GM21723 (cell line): ENCODE results near the gene OVAAL.
"Not testable (repeated sequence)": the region's sequence is repeated elsewhere in the genome, so short reads cannot be mapped to it uniquely, and the experiment has no call there.

Experiments used
- ATAC-seq: cut with Tn5 transposase; IDR thresholded peaks from one replicate; pipeline ENCODE4 v1.9.1; 2021; ENCODE audit warnings: mild to moderate bottlenecking, moderate library complexity; ENCODE audit not compliant: unreplicated experiment

OVAAL gene

GRCh38 chr1:180540697-180541594 lies 17.8 kb upstream of the OVAAL start:
- ATAC-seq, result no peak

- ATAC-seq, result no peak
These were observed 16.5 kb upstream of the OVAAL start for GRCh38 chr1:180542113-180542837.

DNA sequence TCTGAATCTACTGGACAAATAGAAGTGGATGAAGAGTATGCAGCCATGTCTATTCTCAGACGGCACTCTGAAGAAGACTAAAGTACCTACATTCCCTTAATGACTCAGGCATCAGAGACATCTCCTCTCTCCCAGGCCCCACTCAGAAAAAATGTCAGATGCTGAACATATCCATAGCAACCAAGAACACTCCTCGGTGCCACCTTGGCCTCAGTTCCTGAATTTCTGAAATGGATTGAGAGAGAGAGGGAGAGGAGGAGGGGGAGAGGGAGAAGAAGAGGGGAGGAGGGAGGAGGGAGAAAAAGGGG lies 16.0 kb upstream of the OVAAL start:
- ATAC-seq, result no peak

DNA sequence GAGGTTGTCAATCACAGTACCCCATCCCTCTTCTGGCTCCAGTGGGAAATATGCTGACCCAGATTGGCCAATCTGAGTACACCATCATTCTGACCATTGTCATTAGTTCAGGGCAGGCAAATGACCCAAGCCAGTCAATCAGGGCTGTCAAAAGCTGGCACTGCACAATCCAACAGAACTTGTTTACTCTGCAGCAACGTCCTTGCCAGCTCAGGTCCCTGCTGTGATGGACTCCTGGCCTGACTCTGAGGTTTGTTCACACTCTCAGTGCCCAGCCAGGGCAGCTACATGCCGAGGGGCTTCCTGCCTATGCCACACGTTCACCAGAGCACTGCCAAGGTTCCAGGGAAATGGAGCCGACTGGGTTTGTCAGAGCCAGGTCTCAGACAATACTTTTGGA lies 14.7 kb upstream of the OVAAL start:
- ATAC-seq, result no peak

- ATAC-seq, result no peak
These were observed 12.8 kb upstream of the OVAAL start for GRCh38 chr1:180545991-180546390.

GRCh38 chr1:180548686-180549317 lies 10.0 kb upstream of the OVAAL start:
- no peak for ATAC-seq

- ATAC-seq, result not testable (repeated sequence)
These were observed 9.0 kb upstream of the OVAAL start for GRCh38 chr1:180549770-180550169.

DNA sequence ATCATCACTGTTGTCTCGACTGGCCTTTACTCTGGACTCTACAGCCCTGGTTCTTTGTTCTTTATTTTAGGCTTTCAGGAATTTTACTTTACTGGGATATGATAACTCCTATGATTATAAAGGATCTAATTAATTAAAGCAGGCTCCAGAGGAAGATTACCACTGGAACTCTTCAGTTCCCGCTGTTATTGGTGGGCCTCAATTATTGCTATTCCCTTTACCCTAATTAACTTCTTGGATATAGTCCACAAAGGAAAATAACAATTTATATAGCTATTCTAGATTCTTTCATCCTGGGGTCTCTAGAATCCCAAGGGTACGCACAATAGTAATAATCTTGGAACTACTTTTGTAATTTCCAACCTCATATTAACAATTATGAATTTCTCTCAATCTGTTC lies 8.5 kb upstream of the OVAAL start:
- ATAC-seq, result no peak

GRCh38 chr1:180551997-180552396 lies 6.8 kb upstream of the OVAAL start:
- no peak for ATAC-seq

DNA sequence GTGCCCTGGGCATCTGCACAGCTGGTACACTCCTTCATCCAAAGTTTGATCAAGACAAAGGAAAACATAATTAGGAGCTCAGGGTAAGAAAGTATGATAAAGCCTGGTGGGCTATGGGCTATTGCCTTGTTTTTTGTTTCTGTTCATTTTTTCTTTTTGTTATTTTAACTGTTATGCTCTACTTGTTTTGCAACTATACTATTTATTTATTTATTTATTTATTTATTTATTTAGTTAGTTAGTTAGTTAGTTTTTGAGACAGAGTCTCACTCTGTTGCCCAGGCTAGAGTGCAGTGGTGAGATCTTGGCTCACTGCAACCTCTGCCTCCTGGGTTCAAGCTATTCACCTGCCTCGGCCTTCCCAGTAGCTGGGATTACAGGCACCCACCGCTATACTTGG lies 5.7 kb upstream of the OVAAL start:
- ATAC-seq, result not testable (repeated sequence)

DNA sequence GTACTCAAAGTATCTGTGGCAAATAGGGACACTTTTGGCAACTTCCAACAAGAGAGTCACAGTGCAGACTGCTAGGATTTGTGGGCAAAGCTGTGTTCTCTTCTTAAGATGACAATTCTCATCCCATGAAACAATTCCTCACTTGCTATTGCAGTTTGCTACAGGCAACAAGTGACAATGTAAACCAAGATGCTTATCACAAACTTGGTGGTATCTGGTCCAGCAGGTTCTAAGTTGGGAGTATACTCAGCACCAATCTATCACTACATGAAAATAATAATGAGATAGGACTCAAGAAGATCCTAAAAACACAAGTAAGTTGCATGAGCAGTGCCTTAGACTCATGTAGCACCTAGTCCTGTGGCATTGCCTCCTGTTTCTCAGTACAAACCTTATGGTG lies 3.4 kb upstream of the OVAAL start:
- no peak for ATAC-seq

DNA sequence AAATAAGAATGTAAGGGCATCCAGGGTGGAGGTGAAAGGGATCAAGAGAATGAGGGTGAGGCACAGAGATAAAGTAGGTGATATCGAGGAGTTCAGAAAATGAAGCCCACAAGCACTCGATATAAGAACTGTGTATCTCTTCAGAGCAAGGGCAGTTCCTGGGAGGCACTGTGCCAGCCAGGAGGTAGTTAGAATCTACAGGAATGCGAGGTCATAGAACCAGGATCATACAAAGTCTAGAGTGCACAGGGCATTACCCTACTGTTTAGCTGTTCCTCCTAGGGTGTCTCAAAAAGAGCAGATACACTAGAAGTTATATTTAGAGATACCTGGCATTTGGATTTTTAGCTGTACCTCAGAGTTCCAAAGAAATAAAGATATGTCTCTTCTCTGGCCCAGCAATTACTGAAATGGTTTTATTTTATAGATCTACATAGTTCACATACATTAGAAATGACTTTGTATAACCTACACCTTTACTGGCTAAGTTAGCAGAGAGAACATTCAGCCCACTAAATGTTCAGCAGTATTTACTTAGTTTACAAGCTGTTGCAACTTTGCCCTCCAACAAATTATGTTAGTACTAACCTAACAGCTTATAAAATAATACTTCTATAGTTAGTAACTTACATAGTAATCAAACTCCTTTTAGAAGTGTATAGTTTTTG lies 1.6 kb downstream of the OVAAL start:
- no peak for ATAC-seq

GRCh38 chr1:180560868-180561600 lies 2.3 kb downstream of the OVAAL start:
- ATAC-seq, result no peak

DNA sequence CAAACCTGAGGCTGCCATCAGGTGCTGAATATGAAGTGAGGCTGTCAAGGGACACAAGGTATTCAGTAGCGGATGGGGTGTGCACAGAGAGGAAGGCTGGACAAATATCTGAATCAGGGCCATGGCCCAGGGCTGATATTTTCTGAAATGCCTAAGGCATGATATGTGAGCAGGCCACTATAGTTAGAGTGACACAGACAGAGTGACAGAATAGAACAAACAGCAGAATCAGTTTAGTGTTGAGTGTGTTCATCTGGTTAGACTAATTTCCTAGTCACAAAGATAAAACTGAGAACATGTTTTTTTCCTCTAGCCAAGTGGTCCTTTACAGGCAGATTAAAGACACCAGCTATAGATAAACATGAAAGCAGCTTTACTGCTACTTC lies 3.9 kb downstream of the OVAAL start:
- ATAC-seq, result no peak

- no peak for ATAC-seq
These were observed 4.5 kb downstream of the OVAAL start for GRCh38 chr1:180563026-180563827.

- ATAC-seq, result no peak
These were observed 6.5 kb downstream of the OVAAL start for GRCh38 chr1:180565121-180565871.

- ATAC-seq, result no peak
These were observed 7.3 kb downstream of the OVAAL start for GRCh38 chr1:180566026-180566425.

GRCh38 chr1:180566495-180566894 lies 7.7 kb downstream of the OVAAL start:
- ATAC-seq, result no peak

DNA sequence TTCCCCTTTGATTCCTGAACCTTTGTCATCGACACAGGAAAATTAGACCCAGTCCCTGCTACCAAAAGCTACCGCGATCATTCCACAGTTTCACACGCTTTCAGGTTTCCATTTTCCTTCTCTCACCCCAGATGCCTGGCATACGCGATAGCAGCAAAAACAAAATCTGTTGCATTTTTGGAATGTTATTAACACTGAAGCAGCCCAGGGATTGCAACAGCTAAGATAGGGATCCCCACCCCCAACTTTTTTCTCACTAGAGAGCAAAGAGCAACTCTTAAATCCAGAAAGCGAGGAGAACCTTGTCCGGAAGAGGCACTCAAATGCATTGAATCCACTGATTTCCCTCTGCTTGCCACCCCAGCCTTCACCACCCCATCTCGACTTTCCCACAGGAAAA lies 8.9 kb downstream of the OVAAL start:
- no peak for ATAC-seq
